HG03342 (cell line): ENCODE measurements around the gene ACP2.

ENCODE experiments used
- ATAC-seq: cut with Tn5 transposase; IDR thresholded peaks from one replicate; pipeline ENCODE4 v1.9.1; 2021; ENCODE audit warnings: mild to moderate bottlenecking, moderate library complexity; ENCODE audit not compliant: unreplicated experiment

Gene ACP2

DNA sequence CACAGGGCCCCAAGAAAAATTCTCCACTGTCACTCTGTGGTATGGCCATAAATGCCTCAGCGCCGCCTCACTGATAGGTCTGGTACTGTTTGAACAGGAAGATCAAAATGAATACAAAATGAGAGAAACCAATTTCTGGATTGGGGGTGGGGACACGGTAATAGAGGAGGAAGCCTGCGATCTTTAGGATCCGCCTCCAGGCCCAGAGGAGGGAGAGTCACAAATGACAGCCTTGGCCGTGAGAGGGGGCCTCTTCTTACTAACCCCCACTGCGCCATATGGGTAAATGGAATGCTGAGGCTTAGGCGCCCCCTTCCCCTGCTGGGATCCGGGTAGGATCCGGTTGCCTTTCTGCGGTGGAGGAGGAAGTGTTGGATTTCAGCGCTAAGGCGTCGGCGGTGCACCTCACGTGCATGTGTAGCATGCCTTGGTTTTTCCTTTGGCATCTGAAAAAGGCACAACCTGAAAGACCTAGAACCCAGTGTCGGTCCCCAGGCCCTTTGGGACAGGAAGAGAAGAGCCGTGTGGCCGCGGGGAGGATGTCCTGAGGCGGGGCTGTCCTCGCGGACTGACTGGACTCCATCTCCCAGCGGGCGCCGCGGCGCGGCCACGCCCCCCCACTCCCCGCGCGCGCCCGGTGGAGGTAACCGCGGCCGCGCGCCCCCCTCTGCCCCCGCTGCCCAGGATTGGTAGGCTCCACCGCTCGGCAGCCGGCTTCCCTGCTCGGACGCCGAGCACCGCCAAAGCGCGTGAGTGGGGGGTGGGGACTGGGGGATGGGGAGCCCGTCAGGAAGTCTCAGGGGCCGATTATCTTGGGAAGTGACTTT, 20.6 kb upstream of the ACP2 start:
- ATAC-seq: peak; percentile 39

DNA sequence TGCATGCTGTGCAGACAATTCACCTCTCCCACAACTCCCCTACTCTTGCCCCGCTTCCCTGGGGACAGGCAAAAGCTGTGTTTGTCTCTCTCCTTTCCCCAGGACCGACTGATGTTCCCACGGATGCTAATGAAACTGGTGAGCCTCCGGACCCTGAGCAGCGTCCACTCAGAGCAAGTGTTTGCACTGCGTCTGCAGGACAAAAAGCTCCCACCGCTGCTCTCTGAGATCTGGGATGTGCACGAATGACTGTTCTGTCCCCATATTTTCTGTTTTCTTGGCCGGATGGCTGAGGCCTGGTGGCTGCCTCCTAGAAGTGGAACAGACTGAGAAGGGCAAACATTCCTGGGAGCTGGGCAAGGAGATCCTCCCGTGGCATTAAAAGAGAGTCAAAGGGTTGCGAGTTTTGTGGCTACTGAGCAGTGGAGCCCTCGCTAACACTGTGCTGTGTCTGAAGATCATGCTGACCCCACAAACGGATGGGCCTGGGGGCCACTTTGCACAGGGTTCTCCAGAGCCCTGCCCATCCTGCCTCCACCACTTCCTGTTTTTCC, 19.9 kb upstream of the ACP2 start:
- ATAC-seq: no peak

DNA sequence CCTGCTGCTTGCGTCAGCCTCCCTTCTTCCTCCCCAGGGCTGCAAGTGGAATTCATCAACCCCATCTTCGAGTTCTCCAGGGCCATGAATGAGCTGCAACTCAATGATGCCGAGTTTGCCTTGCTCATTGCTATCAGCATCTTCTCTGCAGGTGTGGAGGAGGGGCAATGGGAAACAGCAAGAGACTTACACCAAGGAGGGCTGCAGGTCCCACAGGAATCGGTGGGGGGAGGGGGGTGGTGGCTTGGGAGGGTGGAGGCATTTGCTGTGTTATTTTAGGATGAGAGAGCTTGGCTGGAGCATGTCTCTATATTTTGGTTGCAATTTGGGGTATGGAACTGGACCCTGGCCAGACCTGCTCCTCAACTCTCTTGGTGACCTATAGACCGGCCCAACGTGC, 19.3 kb upstream of the ACP2 start:
- ATAC-seq: no peak

DNA sequence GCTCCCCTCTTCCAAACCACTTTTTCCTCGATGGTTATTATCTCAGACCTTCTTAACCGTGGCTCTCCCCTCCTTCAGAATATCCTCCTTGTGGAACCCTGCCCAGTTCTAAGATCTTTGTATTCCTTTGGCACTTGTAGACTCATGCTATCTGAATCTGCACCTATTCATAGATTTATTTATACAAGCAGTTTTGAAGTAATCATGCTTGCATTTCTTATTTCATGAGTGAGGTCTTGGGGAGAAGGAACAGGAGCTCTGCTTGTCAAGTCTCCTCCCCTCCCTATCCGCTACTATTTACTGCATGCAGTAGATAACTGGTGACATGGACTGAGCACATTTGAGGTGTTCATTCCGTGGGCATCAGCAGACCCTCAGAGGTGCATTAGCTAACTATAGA, 15.9 kb upstream of the ACP2 start:
- ATAC-seq: no peak

DNA sequence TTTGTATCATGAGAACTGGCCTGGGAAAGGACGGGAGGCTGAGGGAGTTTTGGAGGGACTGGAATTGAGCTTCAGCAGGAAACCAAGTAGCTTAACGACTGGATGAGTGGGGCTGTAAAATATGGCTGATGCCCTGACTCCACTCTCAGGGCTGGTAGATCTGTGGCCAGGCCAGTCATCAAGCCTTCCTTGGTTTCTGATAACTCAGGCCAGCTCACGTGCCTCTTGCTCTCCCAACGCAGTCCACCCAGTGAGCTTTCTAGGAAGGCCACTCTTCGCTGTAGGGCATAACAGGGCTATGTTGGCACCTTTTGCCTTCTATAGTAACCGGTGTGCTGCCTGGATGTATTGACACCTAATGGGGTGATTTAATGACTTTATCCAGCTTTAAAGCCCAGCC, 15.5 kb upstream of the ACP2 start:
- no peak for ATAC-seq

DNA sequence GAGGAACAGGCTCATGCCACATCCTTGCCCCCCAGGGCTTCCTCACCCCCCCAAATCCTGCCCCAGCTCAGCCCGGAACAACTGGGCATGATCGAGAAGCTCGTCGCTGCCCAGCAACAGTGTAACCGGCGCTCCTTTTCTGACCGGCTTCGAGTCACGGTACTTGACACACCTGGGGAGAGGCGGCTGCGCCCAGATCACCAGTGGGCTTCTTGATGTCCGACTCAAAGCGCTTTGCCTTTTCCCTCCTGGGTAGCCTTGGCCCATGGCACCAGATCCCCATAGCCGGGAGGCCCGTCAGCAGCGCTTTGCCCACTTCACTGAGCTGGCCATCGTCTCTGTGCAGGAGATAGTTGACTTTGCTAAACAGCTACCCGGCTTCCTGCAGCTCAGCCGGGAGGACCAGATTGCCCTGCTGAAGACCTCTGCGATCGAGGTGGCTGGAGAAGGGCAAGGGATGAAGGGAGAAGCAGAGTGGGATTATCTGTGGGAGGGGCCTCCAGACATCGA, 12.7 kb upstream of the ACP2 start:
- ATAC-seq: no peak

DNA sequence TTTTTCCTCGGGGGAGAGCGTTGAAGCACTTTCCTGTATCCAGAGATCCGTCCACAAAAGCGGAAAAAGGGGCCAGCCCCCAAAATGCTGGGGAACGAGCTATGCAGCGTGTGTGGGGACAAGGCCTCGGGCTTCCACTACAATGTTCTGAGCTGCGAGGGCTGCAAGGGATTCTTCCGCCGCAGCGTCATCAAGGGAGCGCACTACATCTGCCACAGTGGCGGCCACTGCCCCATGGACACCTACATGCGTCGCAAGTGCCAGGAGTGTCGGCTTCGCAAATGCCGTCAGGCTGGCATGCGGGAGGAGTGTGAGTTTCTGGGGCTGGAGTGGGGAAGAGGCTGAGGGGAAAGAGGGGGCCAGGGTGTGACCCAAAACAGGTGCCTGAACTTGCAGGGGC, 11.8 kb upstream of the ACP2 start:
- no peak for ATAC-seq

DNA sequence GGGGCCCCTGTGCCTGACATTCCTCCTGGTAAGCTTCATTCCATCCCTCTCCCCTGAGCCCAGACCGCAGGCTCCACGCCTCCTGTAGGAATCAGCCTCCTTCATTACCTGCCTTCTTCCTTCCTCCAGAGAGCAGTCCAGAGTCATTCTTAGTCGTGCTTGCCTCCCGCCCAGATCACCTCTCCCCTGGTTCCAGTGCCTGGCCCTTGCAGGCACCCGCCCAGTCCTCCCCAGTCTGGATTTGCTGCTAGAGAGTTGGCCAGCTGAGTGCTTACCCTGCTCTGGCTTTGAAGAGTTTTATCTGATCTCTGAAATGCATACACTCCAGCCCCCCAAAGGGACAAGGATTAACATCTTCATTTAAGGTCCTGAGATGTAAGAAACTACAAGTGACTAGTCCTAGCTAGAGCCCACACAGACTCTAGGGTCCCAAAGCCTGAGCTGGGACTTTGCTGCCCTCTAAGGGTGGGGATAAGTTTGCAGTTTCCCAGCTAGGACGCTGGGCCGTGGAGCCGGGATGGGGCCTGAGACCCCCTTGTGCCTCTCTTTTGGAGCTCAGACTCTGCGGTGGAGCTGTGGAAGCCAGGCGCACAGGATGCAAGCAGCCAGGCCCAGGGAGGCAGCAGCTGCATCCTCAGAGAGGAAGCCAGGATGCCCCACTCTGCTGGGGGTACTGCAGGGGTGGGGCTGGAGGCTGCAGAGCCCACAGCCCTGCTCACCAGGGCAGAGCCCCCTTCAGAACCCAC, 10.8 kb upstream of the ACP2 start:
- ATAC-seq: no peak

DNA sequence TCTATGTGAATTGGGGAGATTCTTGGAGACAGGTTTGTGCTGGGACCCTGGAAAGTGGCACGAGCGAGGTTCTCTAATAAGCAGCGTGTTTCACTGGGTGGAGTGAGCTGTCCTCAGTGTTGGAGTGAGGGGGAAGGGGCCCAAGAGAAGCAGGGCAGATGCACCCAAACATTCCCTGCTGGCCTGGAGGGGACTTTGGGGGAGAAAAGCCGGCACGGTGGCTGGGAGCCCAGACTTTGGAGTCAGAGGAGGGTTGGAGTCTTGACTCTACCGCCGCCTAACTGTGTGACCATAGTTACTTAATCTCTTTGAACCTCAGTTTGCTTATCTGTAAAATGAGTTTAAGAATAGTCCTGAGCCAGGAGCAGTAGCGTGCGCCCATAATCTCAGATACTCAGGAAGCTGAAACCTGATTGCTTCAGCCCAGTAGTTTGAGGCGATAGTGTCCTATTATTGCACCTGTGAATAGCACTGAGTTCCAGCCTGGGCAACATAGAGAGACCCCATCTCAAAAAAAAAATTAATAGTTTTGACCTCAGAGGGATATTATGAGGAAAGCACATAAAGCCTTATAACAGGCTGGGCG, 9.8 kb upstream of the ACP2 start:
- ATAC-seq: no peak

DNA sequence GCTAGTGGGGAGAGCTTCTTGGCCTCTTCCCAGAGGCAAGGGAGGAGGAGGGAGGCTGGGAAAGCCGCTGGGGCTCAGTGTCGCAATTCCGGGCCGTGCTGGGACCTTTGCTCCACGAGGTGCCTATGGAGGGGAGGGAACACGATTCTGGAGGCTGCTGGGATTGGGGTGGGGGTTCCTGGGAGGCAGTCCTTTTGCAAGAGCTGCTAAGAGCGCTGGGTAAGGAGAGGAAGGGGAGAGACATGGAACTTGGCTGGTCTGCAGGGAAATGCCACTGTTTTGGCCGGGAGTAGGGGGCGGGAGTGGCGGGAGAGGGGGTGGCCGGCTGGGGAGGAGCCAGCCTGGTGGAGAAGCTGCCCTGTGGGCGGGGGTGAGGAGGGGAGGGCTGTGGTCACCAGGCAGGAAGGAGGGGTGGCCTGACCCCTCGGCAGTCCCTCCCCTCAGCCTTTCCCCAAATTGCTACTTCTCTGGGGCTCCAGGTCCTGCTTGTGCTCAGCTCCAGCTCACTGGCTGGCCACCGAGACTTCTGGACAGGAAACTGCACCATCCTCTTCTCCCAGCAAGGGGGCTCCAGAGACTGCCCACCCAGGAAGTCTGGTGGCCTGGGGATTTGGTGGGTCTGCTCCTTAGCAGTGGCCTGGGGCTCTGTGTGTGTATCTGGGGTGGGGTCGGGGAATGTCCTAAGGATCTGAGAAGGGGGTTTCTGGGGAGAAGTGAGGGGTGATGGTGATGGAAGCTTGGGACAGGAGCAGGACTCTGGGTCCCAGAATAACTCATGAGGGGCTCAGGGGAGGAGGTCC, 9.1 kb upstream of the ACP2 start, which contains the start of gene NR1H3:
Gene NR1H3, plus strand, starts transcription at position 480 of the 800 bp plus-strand sequence. CDS start 1,221 bp downstream, outside the sequence.
- ATAC-seq: no peak

DNA sequence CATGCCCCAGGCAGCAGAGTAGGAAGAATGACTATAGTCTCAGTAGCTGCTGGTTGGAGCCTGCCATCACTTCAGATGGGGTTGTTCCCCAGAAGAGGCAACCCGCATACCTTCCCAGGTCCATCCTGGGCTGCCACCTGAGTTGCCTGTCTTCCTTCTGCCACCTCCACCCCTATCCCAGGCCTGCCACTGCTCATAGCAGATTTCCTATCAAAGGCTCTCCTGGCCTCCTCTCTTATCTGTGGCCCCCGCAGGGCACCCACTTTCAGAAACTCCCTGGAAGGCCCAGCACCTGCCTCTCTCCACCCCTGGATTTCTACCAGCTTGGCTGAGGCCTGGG, 8.5 kb upstream of the ACP2 start:
- no peak for ATAC-seq

DNA sequence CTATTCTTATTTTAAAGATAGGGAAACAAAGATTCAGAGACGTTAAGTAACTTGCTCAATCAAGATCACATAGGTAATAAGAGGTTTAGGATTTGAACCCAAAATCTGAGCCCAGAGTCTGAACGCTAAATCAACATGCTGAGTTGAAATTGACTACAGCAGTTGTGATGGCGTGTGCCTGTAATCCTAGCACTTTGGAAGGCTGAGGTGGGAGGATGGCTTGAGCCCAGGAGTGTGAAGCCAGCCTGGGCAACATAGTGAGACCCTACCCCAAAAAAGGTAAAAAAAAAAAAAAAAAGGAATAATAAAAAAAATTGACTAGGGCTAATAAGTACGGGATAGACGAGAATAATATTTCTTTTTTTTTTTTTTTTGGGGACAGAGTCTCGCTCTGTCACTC, 7.8 kb upstream of the ACP2 start:
- no peak for ATAC-seq

DNA sequence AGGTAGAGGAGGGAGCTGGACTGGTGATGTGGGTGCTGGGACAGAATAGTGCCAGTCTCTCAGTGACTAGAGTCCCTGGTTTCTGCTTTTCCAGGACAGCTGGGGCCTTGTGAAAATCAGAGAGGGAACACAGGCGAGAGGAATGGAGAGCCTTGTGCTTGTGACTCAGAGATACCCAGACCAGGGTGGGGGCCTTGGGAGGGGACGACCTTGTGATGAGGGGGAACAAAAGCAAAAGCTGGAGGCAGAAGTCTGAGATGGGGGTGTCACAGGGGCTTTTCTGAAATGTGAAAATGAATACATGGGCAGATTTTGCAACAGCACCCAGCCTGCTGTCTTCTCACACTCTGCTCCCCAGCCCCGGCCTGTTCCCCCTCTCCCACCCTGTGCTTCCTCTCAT, 5.8 kb upstream of the ACP2 start:
- no peak for ATAC-seq

DNA sequence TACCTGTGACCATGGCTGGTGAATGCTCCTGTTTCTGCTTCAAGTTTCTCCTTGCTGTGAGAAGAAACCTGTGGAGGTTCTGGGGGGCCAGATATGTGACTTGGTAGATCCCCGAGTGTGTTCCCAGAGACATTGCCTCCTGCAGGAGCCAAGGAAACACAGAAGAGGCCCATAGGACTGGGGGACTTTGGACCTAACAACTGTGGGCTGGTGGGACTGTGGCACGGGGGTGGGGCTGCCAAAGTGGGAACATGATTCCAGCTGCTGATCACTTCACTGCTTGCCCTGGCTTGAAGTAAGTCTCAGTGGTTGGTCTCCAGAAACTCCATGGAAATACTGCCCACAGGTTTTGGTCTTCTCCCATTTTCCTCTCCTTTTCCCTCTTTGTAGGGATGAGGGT, 5.0 kb upstream of the ACP2 start:
- ATAC-seq: no peak

DNA sequence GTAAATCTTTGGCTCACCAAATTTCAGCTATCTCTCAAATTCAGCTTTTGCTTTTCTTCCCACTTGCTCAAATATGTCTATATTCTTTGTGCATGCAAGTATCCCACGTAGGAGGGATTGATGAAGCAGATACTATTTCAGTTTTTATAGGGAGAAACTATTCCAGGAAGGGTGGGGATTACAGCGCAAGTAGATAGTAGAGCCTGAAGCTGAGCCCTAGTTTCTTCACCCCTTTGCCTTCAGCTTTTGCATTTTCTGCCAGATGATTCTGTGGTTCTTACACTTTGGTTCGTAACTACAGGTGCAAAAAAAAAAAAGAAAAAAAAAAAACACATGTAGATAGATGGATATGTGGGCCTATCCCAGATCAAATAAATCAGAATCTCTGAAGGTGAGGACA, 3.1 kb upstream of the ACP2 start:
- no peak for ATAC-seq

DNA sequence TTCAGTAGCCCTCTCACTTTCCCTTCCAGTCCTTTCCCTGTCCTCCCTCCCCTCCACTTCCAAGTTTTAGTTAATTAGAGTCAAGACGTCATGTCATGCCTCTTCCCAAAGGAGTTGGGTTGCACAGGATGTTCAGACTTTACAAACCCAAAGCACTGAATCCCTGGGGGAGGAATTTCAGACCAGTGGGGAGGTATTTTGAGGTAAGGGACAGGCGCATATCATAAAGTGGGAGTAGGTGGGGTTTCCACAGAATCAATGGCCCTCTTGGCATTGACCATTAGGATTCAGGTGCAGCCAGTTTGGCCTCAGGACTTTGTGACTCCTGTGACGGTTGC, 733 bp upstream of the ACP2 start:
- no peak for ATAC-seq

DNA sequence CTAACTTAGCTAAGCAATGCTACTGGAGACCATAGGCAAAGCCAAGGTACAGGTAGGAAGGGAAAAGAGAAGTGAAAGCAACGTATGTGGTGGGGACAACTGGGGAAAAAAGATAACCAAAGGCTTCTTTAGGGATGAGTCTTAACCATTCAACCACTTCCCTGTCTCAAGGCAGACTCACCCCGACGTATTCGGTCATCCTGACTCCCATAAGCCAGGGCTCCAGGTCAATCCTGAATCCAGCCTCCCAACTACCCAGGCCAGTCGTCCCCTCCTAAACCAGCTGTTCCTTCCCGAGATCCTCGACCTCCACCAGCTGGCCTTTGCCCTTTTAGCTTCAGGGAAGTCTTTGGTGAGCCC, 330 bp downstream of the ACP2 start:
- ATAC-seq: peak; percentile 25

DNA sequence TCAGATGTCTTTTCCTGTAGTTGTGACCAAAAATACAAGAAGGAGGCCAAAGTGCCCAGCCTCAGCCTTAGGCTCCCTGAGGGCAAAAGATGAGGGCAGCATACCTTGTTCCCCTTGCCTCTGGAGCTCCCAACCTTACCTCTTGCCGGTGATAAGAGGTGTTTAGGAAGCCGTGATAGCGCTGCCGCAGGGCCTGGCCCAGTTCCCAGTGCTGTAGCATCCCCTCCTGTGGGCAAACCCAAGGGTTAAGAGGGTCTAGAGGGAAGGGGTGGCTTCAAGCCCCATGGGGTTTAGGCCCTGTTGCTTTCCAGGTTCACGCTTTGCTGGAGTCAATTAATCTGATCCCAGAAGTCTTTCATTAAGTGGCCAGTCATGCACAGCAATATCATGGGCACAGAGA, 1.1 kb downstream of the ACP2 start:
- ATAC-seq: no peak

DNA sequence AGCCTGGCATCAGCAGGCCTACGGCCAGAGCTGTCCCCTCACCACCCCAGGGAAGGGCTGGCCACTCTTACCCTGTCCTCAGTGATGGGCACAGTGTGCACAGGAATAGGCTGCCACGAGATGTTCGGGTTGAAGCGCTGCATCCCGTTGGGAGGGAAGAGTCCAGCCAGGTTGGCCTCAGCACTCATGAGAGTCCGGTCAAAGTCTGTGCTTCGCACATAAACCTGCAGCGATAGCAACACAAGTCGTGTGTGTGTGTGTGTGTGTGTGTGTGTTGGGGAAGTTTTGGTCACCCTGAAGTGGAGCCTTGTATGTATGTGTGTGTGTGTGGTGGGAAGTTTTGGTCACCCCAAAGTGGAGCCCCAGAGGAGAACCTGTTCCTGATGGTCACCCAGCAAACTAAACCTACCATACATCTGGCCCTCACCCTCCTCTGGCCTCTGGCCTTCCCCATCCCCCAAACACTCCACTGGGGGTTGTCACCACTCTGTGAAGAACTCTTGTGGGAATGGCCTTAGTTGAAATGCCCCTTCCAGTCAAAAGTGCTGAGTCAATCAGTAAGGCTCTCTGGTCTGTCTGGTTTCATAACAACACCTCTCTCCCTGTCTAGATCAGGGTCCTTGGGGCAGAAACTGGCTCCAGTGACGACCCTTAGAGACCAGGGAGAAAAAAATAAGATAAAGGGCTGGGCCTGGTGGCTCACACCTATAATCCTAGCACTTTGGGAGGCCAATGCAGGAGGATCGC, 2.8 kb downstream of the ACP2 start:
- no peak for ATAC-seq
